Ovary (tissue), 9 donors: Measurements from ENCODE around the gene CALHM4. TPM values are rescaled to one million over a fixed set of nuclear protein-coding genes. Genes with fewer than 3 reads are reported as not detected.

ENCODE experiments used
- DNase-seq, 5 donors: peaks; one replicate each; pipeline ENCODE4 v3.0.0-alpha.2; 2019 to 2020
- H3K27ac ChIP-seq, 2 donors: fragments of 200-600 bp; one replicate each; pipeline versions ENCODE4 v1.5.1 to v1.8.0; 2019 to 2022
- H3K27me3 ChIP-seq: fragments of 200-600 bp; one replicate; pipeline ENCODE4 v1.8.0; 2022
- H3K36me3 ChIP-seq: fragments of 200-600 bp; sonication (generic); one replicate; pipeline ENCODE4 v1.5.1; 2019
- H3K4me1 ChIP-seq: one replicate; pipeline ENCODE4 v1.8.1; 2013; ENCODE audit warnings: mild to moderate bottlenecking, moderate library complexity; ENCODE audit not compliant: insufficient read depth
- H3K4me3 ChIP-seq: fragments of 200-600 bp; sonication (generic); one replicate; pipeline ENCODE4 v1.5.1; 2017
- H3K9me3 ChIP-seq, 2 donors: fragments of 200-600 bp in 1 of 2; sonication (generic) in 1 of 2; one replicate each; pipeline versions ENCODE4 v1.5.1 to v1.8.1; 2013 to 2019; ENCODE audit warnings: mild to moderate bottlenecking in 1 of 2, moderate library complexity in 1 of 2
- EP300 ChIP-seq: sonication (generic); formaldehyde crosslinking; IDR thresholded peaks from one replicate; pipeline ENCODE4 v1.6.1; 2017; ENCODE audit warnings: antibody characterized with exemption
- POLR2A ChIP-seq: fragments of 450-650 bp; IDR thresholded peaks from one replicate; pipeline ENCODE4 v1.6.1; 2017; ENCODE audit warnings: antibody characterized with exemption, mild to moderate bottlenecking, moderate library complexity
- WGBS, 3 donors: extraction: QIAGEN DNeasy Blood & Tissue Kit in 1 of 3; methylation state at CpG; one replicate each; pipeline versions ENCODE4 v1.1.5 to v1.1.7; 2013 to 2017; 5-methylcytosine and 5-hydroxymethylcytosine counted together
- intact Hi-C, 4 donors: fragments of 100-400 bp; cut with DNase I; formaldehyde crosslinking; loops; one replicate each; pipeline versions ENCODE4 v1.11.0 to v1.15.1; 2022 to 2023
- polyA plus RNA-seq, 2 donors: library from polyadenylated mRNA; stranded (reverse); fragments of 200-250 nt in 1 of 2; fragments of 350-450 nt in 1 of 2; fragmentation: Illumina TruSeq in 1 of 2; extraction: RNeasy Lipid Tissue Mini Kit (QIAGEN cat#74804) in 1 of 2; gene quantifications; one replicate each; pipeline ENCODE4 v1.2.3, GENCODE V29; 2013 to 2014
- total RNA-seq, 7 donors: library from RNA; depleted of rRNA in 2 of 7; stranded (reverse); fragments of >200 nt in 2 of 7; fragmentation: NEBNext Ultra II Directional in 3 of 7; extraction: Animal tissue kit (Norgen Biotek cat#: 25700) in 3 of 7; gene quantifications; one replicate each; pipeline versions ENCODE4 v1.1.0 to v1.2.4, GENCODE V29; 2016 to 2023
- TF ChIP-seq, protein P1 (sequence below), 3 donors: fragments of 450-650 bp in 2 of 3; fragments of 200-600 bp in 1 of 3; IDR thresholded peaks; one replicate each; pipeline versions ENCODE4 v1.5.1 to v1.8.0; 2016 to 2022; ENCODE audit warnings: antibody characterized with exemption in 3 of 3, mild to moderate bottlenecking in 1 of 3
- donor health status: DM: no; HTN: no; CAD: no; lungs with moderate emphysema.
- donor health status: DM: no; HTN: no; CAD: no.
- donor health status: Bipolar disorder and iron deficiency.
- donor health status: DM: yes; HTN: yes; CAD: no.
- donor health status: DM: no; HTN: no; CAD: no.
- donor health status: DM: yes; HTN: yes; CAD: no.

CALHM4 gene
- total and polyA plus RNA-seq, 9 donors: 0.38 TPM; not detected in 8

DNA sequence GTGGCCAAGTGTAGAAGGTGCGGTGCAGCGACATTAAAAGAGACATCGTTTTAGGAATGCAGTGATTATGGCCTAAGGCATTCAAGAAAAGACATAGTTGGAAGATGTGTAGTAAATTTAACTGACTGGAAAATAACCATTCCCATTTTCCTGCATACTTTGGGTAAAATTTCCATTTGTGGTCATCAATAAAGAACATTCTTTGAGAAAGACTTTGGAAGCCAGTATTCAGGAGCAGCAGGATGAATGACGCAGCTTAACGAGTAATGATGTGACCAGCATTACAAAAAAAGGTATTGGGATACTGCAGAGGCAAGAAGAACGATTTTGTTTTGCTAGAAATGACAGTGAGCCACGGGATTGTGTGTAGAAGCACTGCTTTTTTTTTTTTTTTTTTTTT lies 10.8 kb downstream of the CALHM4 start:
- WGBS, 3 donors: 76 to 82% (median 79%) methylated on average over 7 of the region's 7 CpGs
- no peaks in the 10 kb centered on the region for H3K4me1 ChIP-seq
- DNase-seq: no peak
- intact Hi-C loops: loop anchor here in 2 of 4 donors (5.0 to 10.0 kb wide), 2 partner anchors 287 to 290 kb away; partner anchors contain the start of gene TSPYL1 (in 2 of the 2)
- H3K27me3 ChIP-seq: no peaks in the 10 kb centered on the region
- TF ChIP-seq, protein P1, sequence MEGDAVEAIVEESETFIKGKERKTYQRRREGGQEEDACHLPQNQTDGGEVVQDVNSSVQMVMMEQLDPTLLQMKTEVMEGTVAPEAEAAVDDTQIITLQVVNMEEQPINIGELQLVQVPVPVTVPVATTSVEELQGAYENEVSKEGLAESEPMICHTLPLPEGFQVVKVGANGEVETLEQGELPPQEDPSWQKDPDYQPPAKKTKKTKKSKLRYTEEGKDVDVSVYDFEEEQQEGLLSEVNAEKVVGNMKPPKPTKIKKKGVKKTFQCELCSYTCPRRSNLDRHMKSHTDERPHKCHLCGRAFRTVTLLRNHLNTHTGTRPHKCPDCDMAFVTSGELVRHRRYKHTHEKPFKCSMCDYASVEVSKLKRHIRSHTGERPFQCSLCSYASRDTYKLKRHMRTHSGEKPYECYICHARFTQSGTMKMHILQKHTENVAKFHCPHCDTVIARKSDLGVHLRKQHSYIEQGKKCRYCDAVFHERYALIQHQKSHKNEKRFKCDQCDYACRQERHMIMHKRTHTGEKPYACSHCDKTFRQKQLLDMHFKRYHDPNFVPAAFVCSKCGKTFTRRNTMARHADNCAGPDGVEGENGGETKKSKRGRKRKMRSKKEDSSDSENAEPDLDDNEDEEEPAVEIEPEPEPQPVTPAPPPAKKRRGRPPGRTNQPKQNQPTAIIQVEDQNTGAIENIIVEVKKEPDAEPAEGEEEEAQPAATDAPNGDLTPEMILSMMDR (IDR thresholded peaks at IDR 0.05): no peak
- no peak for TF ChIP-seq EP300
- no peak for TF ChIP-seq POLR2A
- H3K9me3 ChIP-seq: no peaks in the 10 kb centered on the region
- no peaks in the 10 kb centered on the region for H3K36me3 ChIP-seq
- no peak overlapping the region for H3K27ac ChIP-seq
- H3K4me3 ChIP-seq: no peak overlapping the region

GRCh38 chr6:116564921-116565872 lies 11.6 kb downstream of the CALHM4 start:
- intact Hi-C loops: loop anchor here in 2 of 4 donors (5.0 to 10.0 kb wide), 2 partner anchors 288 to 290 kb away; partner anchors contain the start of gene TSPYL1 (in 2 of the 2)
- Histone ChIP-seq H3K36me3 (no peaks in the 10 kb centered on the region), H3K4me3 (no peak overlapping the region), H3K4me1 (no peaks in the 10 kb centered on the region), H3K9me3 (no peaks in the 10 kb centered on the region), H3K27ac (no peak overlapping the region), H3K27me3 (no peaks in the 10 kb centered on the region)
- 48 to 60% (median 49%) methylated on average over 42 of the region's 42 CpGs for WGBS, 3 donors
- TF ChIP-seq EP300 (no peak), POLR2A (no peak)
- TF ChIP-seq, protein P1 (IDR thresholded peaks at IDR 0.05): no peak
- peak in 4 of 5 donors; percentile 13 to 47 (median 32) for DNase-seq

- no peak for DNase-seq
- Histone ChIP-seq H3K36me3 (no peaks in the 10 kb centered on the region), H3K27ac (no peak overlapping the region), H3K9me3 (no peaks in the 10 kb centered on the region), H3K27me3 (no peaks in the 10 kb centered on the region), H3K4me1 (peaks cover 2% of the 10 kb centered on the region), H3K4me3 (no peak overlapping the region)
- intact Hi-C loops: loop anchor here in 1 of 4 donors (10.0 kb wide), 1 partner anchor 293 kb away; the partner anchor contains the start of gene TSPYL1
- TF ChIP-seq POLR2A: no peak
Measured at GRCh38 chr6:116568111-116568510, 14.6 kb downstream of the CALHM4 start.

- Histone ChIP-seq H3K9me3 (no peaks in the 10 kb centered on the region), H3K4me3 (no peak overlapping the region), H3K27ac (no peak overlapping the region), H3K27me3 (no peaks in the 10 kb centered on the region), H3K4me1 (peaks cover 2% of the 10 kb centered on the region), H3K36me3 (no peaks in the 10 kb centered on the region)
- intact Hi-C loops: loop anchor here in 1 of 4 donors (10.0 kb wide), 1 partner anchor 294 kb away; the partner anchor contains the start of gene TSPYL1
- DNase-seq: no peak
- 65 to 67% (median 66%) methylated on average over 7 of the region's 7 CpGs for WGBS, 3 donors
- TF ChIP-seq, protein P1 (IDR thresholded peaks at IDR 0.05): no peak
- TF ChIP-seq EP300: no peak
- TF ChIP-seq POLR2A: no peak
Measured at GRCh38 chr6:116568821-116569755, 15.5 kb downstream of the CALHM4 start.
